ENCODE measurements around the gene VSIG10.

Gene VSIG10

GRCh38 chr12:118059341-118060191, 44.2 kb downstream of the VSIG10 start:
- DNase-seq (ENCODE audit: low spot score) = no peak

- no peak for DNase-seq (ENCODE audit: low spot score)
Observed at GRCh38 chr12:118058881-118059280, 44.9 kb downstream of the VSIG10 start.

GRCh38 chr12:118058227-118058626, 45.6 kb downstream of the VSIG10 start:
- no peak for DNase-seq (ENCODE audit: low spot score)

GRCh38 chr12:118055865-118056773, 47.7 kb downstream of the VSIG10 start:
- DNase-seq (ENCODE audit: low spot score) = no peak

GRCh38 chr12:118055144-118055557, 48.7 kb downstream of the VSIG10 start:
- DNase-seq (ENCODE audit: low spot score) = peak; percentile 59

GRCh38 chr12:118053071-118053985, 50.5 kb downstream of the VSIG10 start:
- DNase-seq (ENCODE audit: low spot score) = no peak

GRCh38 chr12:118052324-118053070, 51.3 kb downstream of the VSIG10 start:
- no peak for DNase-seq (ENCODE audit: low spot score)

- DNase-seq (ENCODE audit: low spot score) = no peak
Observed at GRCh38 chr12:118050972-118051910, 52.6 kb downstream of the VSIG10 start.

GRCh38 chr12:118046430-118046829, 57.4 kb downstream of the VSIG10 start:
- no peak for DNase-seq (ENCODE audit: low spot score)

GRCh38 chr12:118044577-118044976, 59.2 kb downstream of the VSIG10 start:
- DNase-seq (ENCODE audit: low spot score) = no peak

GRCh38 chr12:118044075-118044474, 59.7 kb downstream of the VSIG10 start:
- no peak for DNase-seq (ENCODE audit: low spot score)

GRCh38 chr12:118042091-118042490, 61.7 kb downstream of the VSIG10 start:
- no peak for DNase-seq (ENCODE audit: low spot score)

- no peak for DNase-seq (ENCODE audit: low spot score)
Observed at GRCh38 chr12:118038137-118038536, 65.7 kb downstream of the VSIG10 start.

- DNase-seq (ENCODE audit: low spot score) = no peak
Observed at GRCh38 chr12:118036672-118037411, 67.0 kb downstream of the VSIG10 start.

- DNase-seq (ENCODE audit: low spot score) = peak; percentile 34
Observed at GRCh38 chr12:118035190-118036041, 68.4 kb downstream of the VSIG10 start.

GRCh38 chr12:118034429-118035189, 69.2 kb downstream of the VSIG10 start:
- DNase-seq (ENCODE audit: low spot score) = peak; percentile 60

- DNase-seq (ENCODE audit: low spot score) = no peak
Observed at GRCh38 chr12:118033902-118034301, 69.9 kb downstream of the VSIG10 start.

Data from D341Med (cell line).